Endothelial cell of umbilical vein (primary cell): ENCODE results near the gene ATXN7L1. TPM values are rescaled to one million over a fixed set of nuclear protein-coding genes. Genes with fewer than 3 reads are reported as not detected.

Source experiments
- BruUV-seq: library from RNA; stranded (reverse); fragments of 400-500 nt; replicated peaks from 2 replicates; lab custom pipeline; 2021; lab: Mats Ljungman, UMichigan
- CTCF ChIA-PET: fragments of 300-600, 350-600 bp; sonication (Branson Sonifier 250); formaldehyde crosslinking; loops from one replicate; lab custom pipeline; 2021; ENCODE audit warnings: antibody characterized with exemption, inconsistent platforms; lab: Charles Lee
- POLR2A ChIA-PET: fragments of 300-600, 350-600 bp; sonication (Branson Sonifier 250); formaldehyde crosslinking; loops from one replicate; lab custom pipeline; 2021; ENCODE audit warnings: antibody characterized with exemption, inconsistent platforms; lab: Charles Lee
- DNase-seq: peaks from one replicate; pipeline ENCODE4 v3.0.0-alpha.2; 2011; ENCODE audit warnings: low read depth, low spot score
- FAIRE-seq: peaks from 2 replicates; lab custom pipeline; 2011; peaks lifted over from hg19 to GRCh38; lab: Jason Lieb, UNC
- H2AFZ ChIP-seq: 2 replicates; pipeline ENCODE4 v1.6.0; 2012; ENCODE audit warnings: low read depth, low read length, control low read depth, inconsistent platforms
- H3K27ac ChIP-seq: 2 replicates; pipeline ENCODE4 v1.5.1; 2011; ENCODE audit warnings: low read depth, mild to moderate bottlenecking, control low read depth, low read length, moderate library complexity; ENCODE audit not compliant: insufficient read depth
- H3K27me3 ChIP-seq, 2 experiments: 2 replicates each; pipeline versions ENCODE4 v1.6.0 to v1.6.1; 2011; ENCODE audit warnings: low read length in 2 of 2, mixed read lengths in 1 of 2; ENCODE audit not compliant: control insufficient read depth in 2 of 2, insufficient read depth in 2 of 2
- H3K36me3 ChIP-seq, 2 experiments: 2 replicates in 1 of 2; 3 replicates in 1 of 2; pipeline ENCODE4 v1.5.1; 2011; ENCODE audit warnings: low read length in 2 of 2, mild to moderate bottlenecking in 1 of 2, moderate library complexity in 1 of 2; ENCODE audit not compliant: control insufficient read depth in 2 of 2, insufficient read depth in 2 of 2; ENCODE audit errors: extremely low read depth in 1 of 2
- H3K4me1 ChIP-seq: 3 replicates; pipeline ENCODE4 v1.5.1; 2011; ENCODE audit warnings: mild to moderate bottlenecking, low read length; ENCODE audit not compliant: control insufficient read depth, insufficient read depth; ENCODE audit errors: extremely low read depth
- H3K4me2 ChIP-seq: 2 replicates; pipeline ENCODE4 v1.6.1; 2011; ENCODE audit warnings: low read length, control low read depth, mixed read lengths; ENCODE audit not compliant: insufficient read depth
- H3K4me3 ChIP-seq, 3 experiments: fragments of 200-600 bp in 1 of 3; sonication (generic), shearing (Covaris generic) in 1 of 3; replicated peaks in 1 of 3; 2 replicates each; pipeline ENCODE4 v1.5.1; 2011 to 2016; ENCODE audit warnings: control low read depth in 3 of 3, low read length in 3 of 3, mild to moderate bottlenecking in 2 of 3, inconsistent platforms in 1 of 3, low read depth in 1 of 3, moderate library complexity in 1 of 3; ENCODE audit not compliant: insufficient read depth in 1 of 3
- H3K79me2 ChIP-seq: 2 replicates; pipeline ENCODE4 v1.6.0; 2012; ENCODE audit warnings: low read length, inconsistent platforms; ENCODE audit not compliant: control insufficient read depth, insufficient read depth
- H3K9ac ChIP-seq: replicated peaks from 2 replicates; pipeline ENCODE3; 2011; ENCODE audit warnings: low read length, control low read depth; ENCODE audit not compliant: insufficient read depth; ENCODE audit errors: extremely low read depth
- H3K9me1 ChIP-seq: replicated peaks from 3 replicates; pipeline ENCODE4 v1.6.0; 2011; ENCODE audit warnings: mild to moderate bottlenecking, low read length; ENCODE audit not compliant: control insufficient read depth, insufficient read depth; ENCODE audit errors: extremely low read depth
- H3K9me3 ChIP-seq: replicated peaks from 2 replicates; pipeline ENCODE4 v1.5.1; 2012; ENCODE audit warnings: low read length, inconsistent platforms; ENCODE audit not compliant: control insufficient read depth, insufficient read depth
- H4K20me1 ChIP-seq: replicated peaks from 2 replicates; pipeline ENCODE3; 2011; ENCODE audit warnings: mild to moderate bottlenecking, low read length; ENCODE audit not compliant: control insufficient read depth, insufficient read depth; ENCODE audit errors: extremely low read depth
- CTCF ChIP-seq, 2 donors: IDR thresholded peaks; 1 replicate in 1 of 2; 2 replicates in 1 of 2; pipeline ENCODE4 v1.5.1; 2011; ENCODE audit warnings: low read length in 2 of 2, mild to moderate bottlenecking in 2 of 2, moderate library complexity in 2 of 2, control low read depth in 1 of 2, inconsistent platforms in 1 of 2, low read depth in 1 of 2; ENCODE audit not compliant: insufficient read depth in 1 of 2; ENCODE audit errors: extremely low read depth in 1 of 2
- FOS ChIP-seq: IDR thresholded peaks from 2 replicates; pipeline ENCODE4 v1.6.1; 2011; ENCODE audit warnings: mild to moderate bottlenecking, low read length, moderate library complexity, borderline replicate concordance; ENCODE audit not compliant: insufficient read depth
- GATA2 ChIP-seq: IDR thresholded peaks from 2 replicates; pipeline ENCODE4 v1.7.0; 2011; ENCODE audit warnings: low read depth, mild to moderate bottlenecking, moderate library complexity, mixed read lengths, low read length; ENCODE audit not compliant: insufficient read length, insufficient read depth
- JUN ChIP-seq: IDR thresholded peaks from 2 replicates; pipeline ENCODE4 v1.6.1; 2011; ENCODE audit warnings: borderline replicate concordance, low read depth; ENCODE audit not compliant: insufficient read length, insufficient read depth
- MAX ChIP-seq: IDR thresholded peaks from 2 replicates; pipeline ENCODE4 v1.6.1; 2011; ENCODE audit not compliant: insufficient read depth, insufficient read length
- MYC ChIP-seq: IDR thresholded peaks from one replicate; pipeline ENCODE4 v1.6.1; 2011; ENCODE audit warnings: mild to moderate bottlenecking, low read depth, low read length
- POLR2A ChIP-seq: IDR thresholded peaks from 2 replicates; pipeline ENCODE4 v1.6.1; 2012; ENCODE audit warnings: low read depth, mild to moderate bottlenecking, control low read depth, low read length
- POLR2AphosphoS5 ChIP-seq: IDR thresholded peaks from 2 replicates; pipeline ENCODE4 v1.6.1; 2012; ENCODE audit warnings: low read depth, mild to moderate bottlenecking, control low read depth, low read length, moderate library complexity; ENCODE audit not compliant: insufficient read depth
- dilution Hi-C: fragments of 300-500 bp; cut with MboI; formaldehyde crosslinking; loops from one replicate; pipeline ENCODE4 v1.15.0; 2019; ENCODE audit warnings: low sequenced_read_pairs; ENCODE audit not compliant: extremely low pct_ligation_motif_present
- intact Hi-C: fragments of 100-400 bp; cut with micrococcal nuclease; formaldehyde crosslinking; loops from one replicate; pipeline ENCODE4 v1.10.0; 2022
- polyA plus RNA-seq, 4 experiments: library from polyadenylated mRNA; depleted of rRNA in 3 of 4; stranded (reverse) in 3 of 4; unstranded in 1 of 4; fragments of >200 nt; gene quantifications; 2 replicates each; pipeline versions ENCODE4 v1.2.1 to v1.2.3, GENCODE V29; 2011 to 2012; ENCODE audit warnings: missing spikeins in 1 of 4
- total RNA-seq: library from RNA; stranded (reverse); gene quantifications from 2 replicates; pipeline ENCODE4 v1.2.3, GENCODE V29; 2021

The ATXN7L1 gene
- total and polyA plus RNA-seq, 2 donors (not counting 3 experiments of a cell fraction or from before 2014, with no cell fraction given), result 4.6 to 15.6 TPM

- peaks cover 0 to 11% of the 10 kb centered on the region in 2 experiments for H3K36me3 ChIP-seq
- ChIA-PET POLR2A (no interaction called here), CTCF (interaction anchor here (1.3 kb wide), 1 partner anchor 30 kb away, joined by 4 read pairs; no protein-coding TSS in a partner anchor)
- no peak overlapping the region for H3K27ac ChIP-seq
- dilution Hi-C loops, result no loop called here
- TF ChIP-seq POLR2AphosphoS5 (no peak), MAX (no peak), FOS (no peak), GATA2 (no peak), JUN (no peak), POLR2A (no peak), CTCF (IDR thresholded peaks at IDR 0.05; ENCODE audit: extremely low read depth in 1 of 2, insufficient read depth in 1 of 2, low read depth in 1 of 2, low read length in 2 of 2) (no peak), MYC (no peak)
- no peaks in the 10 kb centered on the region for H3K79me2 ChIP-seq
- H4K20me1 ChIP-seq, result no peaks in the 10 kb centered on the region
- H2AFZ ChIP-seq, result no peak overlapping the region
- no peak overlapping the region for H3K9ac ChIP-seq
- H3K4me3 ChIP-seq, result no peak overlapping the region
- H3K9me1 ChIP-seq, result no peaks in the 10 kb centered on the region
- BruUV-seq, result no TSS peak
- H3K4me2 ChIP-seq, result no peak overlapping the region
- DNase-seq, result no peak
- no peak for FAIRE-seq
- no peaks in the 10 kb centered on the region for H3K4me1 ChIP-seq
- H3K9me3 ChIP-seq, result no peaks in the 10 kb centered on the region
- intact Hi-C loops, result no loop called here
- no peaks in the 10 kb centered on the region for H3K27me3 ChIP-seq
These were observed 256.8 kb downstream of the ATXN7L1 start for GRCh38 chr7:105619590-105619989.
